ENCODE measurements around the gene ELFN1.
A peak's percentile ranks its signal among the peaks of the same experiment; 100 is the strongest.

The ELFN1 gene

GRCh38 chr7:1752771-1753563, 82.9 kb downstream of the ELFN1 start:
- TF ChIP-seq REST (IDR thresholded peaks at IDR 0.05; ENCODE audit: insufficient replicate concordance, low read depth) (no peak), POLR2AphosphoS5 (IDR thresholded peaks at IDR 0.05; ENCODE audit: low read depth) (no peak), SPI1 (IDR thresholded peaks at IDR 0.05; ENCODE audit: borderline replicate concordance, low read depth) (0 out of 2 replicates have a peak, but pooled peaks have one; percentile 24), CTCF (IDR thresholded peaks at IDR 0.05; ENCODE audit: insufficient read depth, low read length) (no peak), GABPA (IDR thresholded peaks at IDR 0.05; ENCODE audit: low read depth) (peak; percentile 30; the same call in 1 of the 2 replicates)
- no peak overlapping the region for H3K27ac ChIP-seq (replicated peaks)
- DNase-seq (ENCODE audit: low read depth in 1 of 2, low spot score in 1 of 2): peak; percentile 14 to 56

GRCh38 chr7:1753564-1753867, 83.4 kb downstream of the ELFN1 start:
- H3K4me3 ChIP-seq (replicated peaks; ENCODE audit: insufficient read depth, low read length): no peak overlapping the region

More at GRCh38 chr7:1752771-1753563, 82.9 kb downstream of the ELFN1 start:
- Histone ChIP-seq H3K27me3 (ENCODE audit: insufficient read depth, poor library complexity, severe bottlenecking) (peaks cover 10% of the 10 kb centered on the region), H3K4me3 (replicated peaks; ENCODE audit: insufficient read depth, low read length) (no peak overlapping the region)

More at GRCh38 chr7:1753564-1753867, 83.4 kb downstream of the ELFN1 start:
- no peak for TF ChIP-seq SPI1 (IDR thresholded peaks at IDR 0.05; ENCODE audit: borderline replicate concordance, low read depth)
- TF ChIP-seq REST (IDR thresholded peaks at IDR 0.05; ENCODE audit: insufficient replicate concordance, low read depth): no peak
- TF ChIP-seq POLR2AphosphoS5 (IDR thresholded peaks at IDR 0.05; ENCODE audit: low read depth): no peak
- no peak for TF ChIP-seq GABPA (IDR thresholded peaks at IDR 0.05; ENCODE audit: low read depth)
- no peak for TF ChIP-seq CTCF (IDR thresholded peaks at IDR 0.05; ENCODE audit: insufficient read depth, low read length)
- peaks cover 7% of the 10 kb centered on the region for H3K27me3 ChIP-seq (ENCODE audit: insufficient read depth, poor library complexity, severe bottlenecking)
- H3K27ac ChIP-seq (replicated peaks): no peak overlapping the region
- no peak for DNase-seq (ENCODE audit: low read depth in 1 of 2, low spot score in 1 of 2)
